Measurements from ENCODE around the gene NVL.

- TF ChIP-seq EZH2 (IDR thresholded peaks at IDR 0.05): no peak
- no peak for TF ChIP-seq CTCF (IDR thresholded peaks at IDR 0.05)
- no peak for TF ChIP-seq EZH2phosphoT487 (IDR thresholded peaks at IDR 0.05)
Measured at GRCh38 chr1:224359207-224359606, 29.2 kb upstream of the NVL start.

Data from neural progenitor cell (in vitro differentiated cells).